ENCODE measurements around the gene EXOC6B.

EXOC6B gene

GRCh38 chr2:72750977-72751639, 74.7 kb downstream of the EXOC6B start:
- Histone ChIP-seq H3K4me3 (no peak overlapping the region), H3K27ac (no peak overlapping the region)

- Histone ChIP-seq H3K4me3 (no peak overlapping the region), H3K27ac (no peak overlapping the region)
These were observed 75.4 kb downstream of the EXOC6B start for GRCh38 chr2:72750466-72750865.

- H3K4me3 ChIP-seq, result no peak overlapping the region
- H3K27ac ChIP-seq, result no peak overlapping the region
These were observed 78.5 kb downstream of the EXOC6B start for GRCh38 chr2:72747344-72747743.

GRCh38 chr2:72745679-72746368, 80.0 kb downstream of the EXOC6B start:
- H3K27ac ChIP-seq, result no peak overlapping the region
- H3K4me3 ChIP-seq, result no peak overlapping the region

- H3K4me3 ChIP-seq, result no peak overlapping the region
- H3K27ac ChIP-seq, result no peak overlapping the region
These were observed 81.8 kb downstream of the EXOC6B start for GRCh38 chr2:72744049-72744448.

GRCh38 chr2:72743481-72743880, 82.4 kb downstream of the EXOC6B start:
- H3K27ac ChIP-seq, result no peak overlapping the region
- no peak overlapping the region for H3K4me3 ChIP-seq

GRCh38 chr2:72738096-72738495, 87.7 kb downstream of the EXOC6B start:
- Histone ChIP-seq H3K27ac (no peak overlapping the region), H3K4me3 (no peak overlapping the region)

GRCh38 chr2:72734432-72734831, 91.4 kb downstream of the EXOC6B start:
- Histone ChIP-seq H3K27ac (no peak overlapping the region), H3K4me3 (no peak overlapping the region)

GRCh38 chr2:72731116-72731515, 94.7 kb downstream of the EXOC6B start:
- Histone ChIP-seq H3K4me3 (no peak overlapping the region), H3K27ac (no peak overlapping the region)

- no peak overlapping the region for H3K4me3 ChIP-seq
- H3K27ac ChIP-seq, result no peak overlapping the region
These were observed 98.5 kb downstream of the EXOC6B start for GRCh38 chr2:72727356-72727755.

- Histone ChIP-seq H3K4me3 (no peak overlapping the region), H3K27ac (no peak overlapping the region)
These were observed 102.0 kb downstream of the EXOC6B start for GRCh38 chr2:72723769-72724370.

GRCh38 chr2:72722492-72723070, 103.3 kb downstream of the EXOC6B start:
- Histone ChIP-seq H3K27ac (no peak overlapping the region), H3K4me3 (no peak overlapping the region)

GRCh38 chr2:72719416-72719815, 106.4 kb downstream of the EXOC6B start:
- H3K27ac ChIP-seq, result no peak overlapping the region

GRCh38 chr2:72718876-72719275, 107.0 kb downstream of the EXOC6B start:
- H3K27ac ChIP-seq, result no peak overlapping the region

More at GRCh38 chr2:72719416-72719815, 106.4 kb downstream of the EXOC6B start:
- no peak overlapping the region for H3K4me3 ChIP-seq

GRCh38 chr2:72716601-72717000, 109.2 kb downstream of the EXOC6B start:
- H3K4me3 ChIP-seq, result no peak overlapping the region
- no peak overlapping the region for H3K27ac ChIP-seq

More at GRCh38 chr2:72718876-72719275, 107.0 kb downstream of the EXOC6B start:
- H3K4me3 ChIP-seq, result no peak overlapping the region

GRCh38 chr2:72713857-72714256, 112.0 kb downstream of the EXOC6B start:
- H3K4me3 ChIP-seq, result no peak overlapping the region
- no peak overlapping the region for H3K27ac ChIP-seq

- Histone ChIP-seq H3K4me3 (no peak overlapping the region), H3K27ac (no peak overlapping the region)
These were observed 112.9 kb downstream of the EXOC6B start for GRCh38 chr2:72712977-72713376.

- Histone ChIP-seq H3K4me3 (no peak overlapping the region), H3K27ac (no peak overlapping the region)
These were observed 113.5 kb downstream of the EXOC6B start for GRCh38 chr2:72712304-72712703.

- no peak overlapping the region for H3K27ac ChIP-seq
These were observed 115.2 kb downstream of the EXOC6B start for GRCh38 chr2:72710418-72711152.

GRCh38 chr2:72708236-72708635, 117.6 kb downstream of the EXOC6B start:
- Histone ChIP-seq H3K27ac (no peak overlapping the region), H3K4me3 (no peak overlapping the region)

More at GRCh38 chr2:72710418-72711152, 115.2 kb downstream of the EXOC6B start:
- H3K4me3 ChIP-seq, result no peak overlapping the region
